ENCODE measurements around the gene TFAP2D.

The TFAP2D gene

DNA sequence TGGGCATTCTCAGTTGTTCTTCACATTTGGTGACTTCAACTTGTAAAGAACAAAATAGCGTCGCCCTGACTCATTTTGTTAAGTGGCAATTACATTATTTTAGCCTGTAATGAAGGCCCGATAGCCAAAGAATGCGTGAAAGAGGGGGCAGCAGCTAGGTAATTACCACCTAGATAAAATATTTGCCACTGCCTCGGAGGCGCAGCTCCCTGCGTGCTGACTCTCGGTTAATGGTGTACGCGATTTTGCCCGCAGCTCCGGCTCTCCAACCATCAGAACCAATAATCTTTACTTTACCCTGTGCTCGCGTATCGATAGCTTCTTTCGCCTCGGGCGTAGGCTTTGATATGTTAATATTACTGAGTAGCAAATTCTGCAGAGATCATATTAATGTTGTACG lies 8.7 kb downstream of the TFAP2D start:
- no peak for DNase-seq

DNA sequence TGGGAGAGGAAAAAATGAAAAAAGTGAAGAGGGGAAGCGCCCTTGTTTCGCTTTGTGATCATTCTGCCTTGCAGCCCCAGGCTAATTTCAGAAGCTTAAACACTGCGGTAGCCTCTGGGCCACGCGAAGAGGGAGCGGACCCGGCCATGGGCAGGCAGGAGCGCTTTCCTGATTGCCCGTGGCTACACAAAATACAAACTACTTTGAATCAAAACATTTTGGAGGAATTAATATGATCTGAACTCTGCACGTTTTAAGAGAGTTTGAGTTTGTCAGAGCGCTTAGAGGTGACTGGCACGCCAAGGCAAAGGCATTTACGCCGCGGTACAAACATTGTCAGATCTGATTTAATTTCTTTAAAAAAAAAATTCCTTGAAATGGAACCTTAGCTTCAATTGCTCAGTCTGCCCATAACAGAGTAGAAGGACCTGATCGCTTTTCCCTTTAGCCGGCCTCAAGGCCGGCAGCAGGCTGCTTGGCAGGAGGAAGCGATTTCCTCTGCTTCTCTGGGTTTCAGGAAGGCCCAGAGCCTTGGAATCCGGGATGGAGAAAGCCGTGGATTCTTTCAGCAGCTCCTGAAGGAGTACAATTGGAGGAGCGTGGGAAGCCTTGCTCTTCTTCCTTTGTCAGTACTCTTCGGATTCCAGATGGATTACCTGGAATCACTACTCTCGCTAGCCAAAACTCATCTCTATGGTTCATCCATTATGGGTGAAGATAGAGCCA lies 9.7 kb downstream of the TFAP2D start:
- no peak for DNase-seq

DNA sequence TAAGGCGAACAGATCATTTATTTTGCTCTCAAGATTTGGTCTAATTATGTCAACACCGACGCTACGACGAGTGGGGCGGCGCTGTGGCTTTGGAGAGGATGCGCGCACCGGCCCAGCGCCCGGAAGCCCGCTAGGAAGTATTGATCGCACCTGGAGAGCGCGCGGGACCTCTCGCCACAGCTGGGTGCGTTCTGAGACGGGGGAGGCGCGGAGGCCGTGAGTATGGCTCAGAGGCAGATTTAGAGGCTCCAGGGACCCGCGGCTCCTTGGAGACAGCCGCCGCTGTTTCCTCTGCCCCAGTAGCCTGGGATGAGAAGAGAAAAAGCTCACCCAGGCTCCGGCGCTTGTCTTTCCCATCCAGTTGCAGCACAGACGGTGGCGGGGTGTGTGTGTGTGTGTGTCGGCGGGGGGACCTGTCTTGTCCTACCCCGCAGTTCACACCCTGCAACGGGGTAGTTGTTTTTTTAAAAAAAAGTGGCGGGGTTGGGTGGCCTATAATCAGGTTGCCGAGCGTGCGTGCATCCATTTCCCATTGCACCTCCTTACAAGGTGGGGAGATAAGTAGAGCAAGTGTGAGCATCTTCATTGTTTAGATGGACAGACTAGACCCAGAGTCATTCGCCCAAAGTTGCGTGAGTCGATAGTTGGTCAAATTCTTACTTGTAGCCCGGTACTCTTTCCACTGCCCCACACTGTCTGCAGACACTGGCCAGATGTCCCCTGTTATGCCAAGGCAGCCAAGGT lies 11.2 kb downstream of the TFAP2D start:
- no peak for DNase-seq

DNA sequence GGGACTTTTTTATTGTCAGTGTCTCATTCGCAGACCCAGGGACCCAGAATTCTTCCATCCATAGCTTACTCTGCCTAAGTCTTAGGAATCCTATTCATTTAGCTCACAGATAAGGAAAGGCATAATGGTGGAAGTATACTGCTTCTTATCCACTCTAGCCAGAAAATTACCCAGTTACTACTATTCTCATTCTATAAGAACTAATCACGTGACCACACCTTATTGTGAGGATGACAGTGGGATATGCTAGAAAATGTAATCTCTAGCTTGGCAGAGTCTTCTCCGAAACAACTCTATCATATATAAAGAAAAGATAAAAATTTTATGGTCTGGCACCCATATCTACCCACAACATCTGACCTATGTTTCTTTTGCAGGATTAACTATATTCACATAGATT lies 21.2 kb downstream of the TFAP2D start:
- no peak for DNase-seq

DNA sequence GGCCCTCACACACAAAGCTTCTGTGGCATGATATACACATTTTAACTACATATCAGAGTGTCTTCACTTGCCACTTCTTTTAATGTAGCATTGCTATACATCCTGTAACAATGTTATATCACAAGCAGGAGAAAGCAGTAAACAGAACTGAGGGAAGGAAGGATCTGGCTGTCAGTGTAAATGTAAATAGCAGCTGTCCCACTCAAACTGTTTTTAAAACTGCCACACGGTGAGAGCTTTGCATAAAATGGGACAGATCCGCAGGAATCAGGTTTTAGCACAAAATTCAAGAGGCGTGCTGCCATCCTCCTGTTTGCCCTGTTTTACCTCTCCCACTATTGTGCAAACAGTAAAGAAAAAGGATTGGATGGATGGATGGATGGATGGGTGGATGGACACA lies 28.8 kb downstream of the TFAP2D start:
- DNase-seq, result no peak

DNA sequence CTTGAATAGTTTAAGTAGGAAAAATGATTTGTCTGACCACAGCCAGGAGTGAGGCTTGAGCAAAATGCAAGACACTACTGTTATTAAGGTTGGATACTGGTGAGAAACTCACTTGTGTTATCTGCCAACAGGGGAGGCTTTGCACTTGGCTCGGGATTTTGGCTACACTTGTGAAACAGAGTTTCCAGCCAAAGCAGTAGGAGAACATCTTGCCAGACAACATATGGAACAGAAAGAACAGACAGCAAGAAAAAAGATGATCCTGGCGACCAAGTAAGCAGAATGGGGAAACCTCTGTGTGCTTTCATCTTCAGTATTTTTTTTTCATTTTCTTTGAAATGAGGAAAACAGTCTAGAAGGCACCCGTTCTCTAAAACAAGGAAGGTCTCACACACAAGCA lies 31.6 kb downstream of the TFAP2D start:
- no peak for DNase-seq

DNA sequence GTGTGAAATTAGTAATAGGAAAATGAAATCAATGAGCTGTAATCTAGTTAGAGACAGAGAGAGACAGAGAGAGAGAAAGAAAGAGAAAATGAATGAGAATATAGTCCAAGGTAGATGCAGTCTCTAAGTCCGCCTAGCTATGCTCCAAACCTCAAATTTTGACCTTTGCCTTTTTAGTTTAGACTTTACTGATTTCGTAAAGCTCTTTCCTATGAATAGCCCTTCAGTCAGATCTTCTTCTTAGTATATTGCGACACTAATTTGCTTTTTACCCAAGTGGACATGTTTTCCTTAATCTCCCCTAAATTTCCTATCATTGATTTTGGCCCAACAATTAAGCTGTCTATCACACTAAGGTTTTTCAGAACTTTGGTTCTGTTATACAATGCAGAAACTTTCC lies 49.5 kb downstream of the TFAP2D start:
- no peak for DNase-seq

DNA sequence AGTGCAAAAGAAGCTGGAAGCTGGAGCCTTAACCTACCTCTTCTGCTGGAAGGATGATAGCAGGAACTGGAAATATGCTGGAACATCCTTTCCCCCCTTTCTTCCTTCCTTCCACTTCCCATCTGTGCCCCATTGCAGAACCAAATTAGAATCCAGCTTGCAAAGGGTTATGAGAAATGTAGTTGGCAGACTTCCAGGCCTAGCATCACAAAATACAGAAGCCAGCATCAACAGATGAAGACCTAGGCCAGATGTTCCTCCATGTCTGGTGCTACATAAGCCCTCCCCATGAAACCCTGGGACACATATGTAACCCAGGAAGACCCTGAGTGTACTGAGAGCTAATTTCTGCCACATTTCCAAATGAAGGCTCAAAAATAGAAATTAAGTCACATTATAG lies 65.4 kb downstream of the TFAP2D start:
- DNase-seq, result no peak

DNA sequence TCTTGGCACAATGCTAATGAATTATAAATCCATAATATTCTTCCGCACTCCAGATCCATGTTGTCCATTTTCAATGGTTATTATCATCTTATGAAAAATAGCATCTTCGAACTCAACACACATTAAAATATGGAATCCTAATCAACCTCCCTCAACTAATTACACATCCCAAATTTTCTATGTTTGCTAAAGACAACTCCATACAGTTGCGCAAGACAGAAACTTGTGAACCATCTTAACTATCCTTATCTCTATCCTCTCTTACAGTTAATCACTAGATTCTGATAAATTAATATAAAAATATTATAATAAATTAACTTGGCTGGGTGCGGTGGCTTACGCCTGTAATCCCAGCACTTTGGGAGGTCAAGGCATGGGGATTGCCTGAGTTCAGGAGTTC lies 67.1 kb downstream of the TFAP2D start:
- no peak for DNase-seq

DNA sequence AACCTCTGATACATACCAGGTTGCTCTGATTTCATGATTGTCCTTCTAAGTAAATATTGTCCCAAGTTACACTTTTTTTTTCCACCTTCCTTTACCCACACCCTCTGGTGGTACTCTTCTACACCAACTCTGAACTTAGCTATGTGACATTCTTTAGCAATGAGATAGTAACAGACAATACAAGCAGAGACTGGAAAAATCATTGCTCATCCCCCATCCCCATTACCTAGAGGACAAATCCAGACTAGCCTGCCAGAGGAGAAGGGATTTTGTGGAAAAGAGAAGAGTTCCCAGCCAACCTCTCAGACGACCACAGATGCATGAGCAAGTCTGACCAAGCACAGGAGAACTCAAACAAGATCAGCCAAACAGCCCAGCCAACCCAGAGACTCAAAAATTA lies 72.6 kb downstream of the TFAP2D start:
- DNase-seq, result no peak

DNA sequence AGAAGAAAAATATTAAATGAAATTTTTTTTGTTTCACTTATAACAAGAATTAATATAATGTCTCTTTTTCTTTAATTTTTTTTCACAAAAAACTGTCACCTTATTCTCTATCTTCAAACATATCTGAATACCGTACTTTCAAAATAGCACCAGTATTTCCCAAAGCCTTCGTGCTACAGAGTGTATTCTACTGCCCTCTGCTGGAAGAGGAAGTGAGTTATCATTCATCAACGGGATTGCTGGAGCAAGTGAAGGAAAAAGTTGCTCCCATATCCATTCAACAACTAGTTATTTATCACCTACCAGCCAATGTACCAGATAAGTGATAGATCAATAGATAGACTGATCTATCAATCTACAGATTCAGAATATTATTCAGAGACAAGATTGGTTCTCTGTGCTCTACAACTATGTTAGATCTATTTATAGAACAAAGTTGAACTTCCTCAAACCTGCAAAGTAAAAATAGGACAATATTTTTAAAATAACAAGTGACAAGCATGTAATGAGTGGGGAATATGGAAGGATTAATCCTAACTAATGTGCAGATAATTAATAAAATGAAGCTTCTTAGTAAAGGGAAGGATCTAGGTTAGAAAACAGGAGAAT lies 78.7 kb downstream of the TFAP2D start:
- peak; percentile 22 for DNase-seq

DNA sequence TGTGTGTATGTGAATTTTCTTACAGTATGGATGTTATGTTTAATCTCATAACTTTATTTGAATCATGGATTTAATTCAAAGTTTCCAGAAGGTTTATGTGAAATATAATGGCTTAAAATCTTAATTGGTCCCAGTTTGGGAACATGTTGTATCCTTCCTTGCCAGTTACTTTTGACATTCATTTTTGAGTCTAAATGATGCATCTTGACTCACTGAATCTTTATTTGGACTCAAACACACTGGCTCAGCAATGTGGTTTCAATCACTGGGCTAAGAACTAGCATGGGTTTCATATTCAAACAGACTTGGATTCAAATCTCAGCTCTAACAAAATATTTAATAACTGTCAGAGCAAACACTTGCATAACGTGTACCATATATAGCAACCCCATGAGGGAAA lies 79.4 kb downstream of the TFAP2D start:
- no peak for DNase-seq

DNA sequence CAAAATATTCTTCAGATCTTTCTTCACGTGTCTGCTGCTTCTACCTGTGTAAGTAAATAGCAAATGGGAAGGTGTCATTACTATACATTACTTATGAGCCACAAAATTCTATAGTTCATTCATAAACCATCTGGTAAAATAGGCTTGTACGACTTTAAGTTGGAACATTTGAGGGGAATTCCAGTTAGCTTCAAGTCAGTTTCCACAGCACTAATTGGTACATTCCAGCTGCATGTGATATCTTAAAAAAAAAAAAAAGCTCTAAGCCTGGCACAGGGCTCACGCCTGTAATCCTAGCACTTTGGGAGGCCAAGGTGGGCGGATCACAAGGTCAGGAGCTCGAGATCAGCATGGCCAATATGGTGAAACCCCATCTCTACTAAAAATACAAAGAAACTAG lies 82.2 kb downstream of the TFAP2D start:
- DNase-seq, result no peak

DNA sequence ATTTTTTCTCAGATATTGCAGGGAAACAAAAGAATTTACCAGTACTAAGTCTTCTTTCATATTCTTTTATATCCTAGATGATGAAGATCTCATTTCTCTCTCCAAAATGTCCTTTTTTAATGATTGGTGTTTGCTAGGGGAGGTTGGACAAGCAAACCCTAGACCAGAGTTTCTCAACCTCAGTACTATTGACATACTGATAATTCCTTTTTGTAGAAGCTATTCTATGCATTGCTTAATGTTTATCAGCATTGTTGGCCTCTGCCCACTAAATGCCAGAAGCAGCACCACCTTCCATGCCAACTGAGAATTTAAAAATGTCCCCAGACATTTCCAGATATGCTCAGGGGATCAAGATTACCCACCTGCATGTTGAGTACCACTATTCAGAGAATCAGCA lies 91.0 kb downstream of the TFAP2D start:
- DNase-seq, result no peak

DNA sequence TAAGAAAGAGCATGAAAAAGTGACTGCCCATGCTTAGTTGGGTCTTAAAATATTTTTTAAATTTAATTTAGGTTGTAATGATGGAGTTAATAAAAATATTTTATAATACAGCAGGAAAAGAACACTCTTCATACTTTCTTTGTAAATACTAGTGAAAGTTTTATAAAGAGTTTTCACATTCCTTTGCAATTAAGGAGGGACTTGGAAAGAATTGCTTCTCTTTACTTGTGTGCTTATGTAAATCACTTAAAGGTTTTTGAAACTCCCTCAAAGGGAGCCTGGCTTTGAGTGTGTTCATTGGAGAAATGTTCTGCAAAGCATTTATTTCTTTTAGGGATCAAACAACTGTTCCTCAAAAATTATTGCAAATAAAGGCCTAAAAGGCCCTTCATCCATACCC lies 93.7 kb downstream of the TFAP2D start:
- DNase-seq, result no peak

DNA sequence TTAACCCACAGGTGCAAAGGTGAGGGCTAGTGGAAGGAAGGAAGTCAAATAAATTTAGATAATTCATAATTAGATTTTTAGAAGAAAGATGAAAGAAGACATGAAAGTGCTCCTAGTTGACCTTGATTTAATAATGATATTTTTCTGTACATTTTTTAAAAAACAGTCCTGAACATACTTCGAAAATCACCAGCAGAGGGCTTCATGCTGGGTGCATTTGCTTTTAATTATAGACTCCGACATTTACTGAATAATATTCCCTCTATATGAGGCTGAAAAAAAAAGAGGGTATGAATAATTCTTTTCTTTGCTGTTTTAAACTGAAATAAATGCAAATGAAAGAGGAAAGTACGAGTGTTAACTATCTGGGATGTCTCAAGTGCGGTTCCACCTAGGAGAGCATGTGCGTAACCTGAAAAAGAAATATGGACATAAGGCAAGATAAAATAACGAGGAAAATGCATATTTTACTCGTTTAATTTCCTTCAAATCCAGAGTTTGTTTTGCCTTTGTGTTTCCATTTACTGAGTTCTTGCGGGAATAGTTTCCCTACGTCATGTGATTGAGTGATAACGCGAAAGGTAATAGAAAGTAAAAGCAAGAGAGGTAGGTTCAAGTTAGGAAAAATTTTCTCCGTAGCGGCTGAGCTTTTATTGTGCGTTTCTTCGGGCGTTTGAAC lies 102.2 kb downstream of the TFAP2D start:
- no peak for DNase-seq

DNA sequence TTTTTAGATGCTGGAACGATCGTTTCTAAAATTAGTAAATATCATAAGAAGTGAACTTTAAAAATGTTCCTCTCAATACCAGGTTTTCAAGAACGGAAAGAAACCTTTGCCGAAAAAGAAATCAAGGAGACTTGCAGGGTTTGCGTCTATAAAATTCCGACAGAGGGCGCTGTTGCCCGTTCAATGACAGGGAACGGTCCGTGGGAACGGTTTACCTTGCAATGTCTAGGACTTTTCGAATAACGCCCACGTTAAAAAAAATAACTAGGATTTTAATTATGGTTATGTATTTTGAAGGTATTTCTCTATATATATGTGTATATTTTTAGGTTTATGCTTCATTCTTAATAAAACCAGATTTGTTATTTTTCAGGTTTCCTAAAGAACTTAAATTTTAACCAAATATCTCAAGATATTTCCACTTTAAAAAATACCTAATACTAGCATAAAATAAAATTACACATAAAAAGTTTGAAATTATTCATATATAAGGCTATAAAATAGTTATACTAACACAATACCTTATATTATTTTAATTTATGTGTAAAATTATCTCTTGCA lies 102.9 kb downstream of the TFAP2D start:
- peak; percentile 33 for DNase-seq

DNA sequence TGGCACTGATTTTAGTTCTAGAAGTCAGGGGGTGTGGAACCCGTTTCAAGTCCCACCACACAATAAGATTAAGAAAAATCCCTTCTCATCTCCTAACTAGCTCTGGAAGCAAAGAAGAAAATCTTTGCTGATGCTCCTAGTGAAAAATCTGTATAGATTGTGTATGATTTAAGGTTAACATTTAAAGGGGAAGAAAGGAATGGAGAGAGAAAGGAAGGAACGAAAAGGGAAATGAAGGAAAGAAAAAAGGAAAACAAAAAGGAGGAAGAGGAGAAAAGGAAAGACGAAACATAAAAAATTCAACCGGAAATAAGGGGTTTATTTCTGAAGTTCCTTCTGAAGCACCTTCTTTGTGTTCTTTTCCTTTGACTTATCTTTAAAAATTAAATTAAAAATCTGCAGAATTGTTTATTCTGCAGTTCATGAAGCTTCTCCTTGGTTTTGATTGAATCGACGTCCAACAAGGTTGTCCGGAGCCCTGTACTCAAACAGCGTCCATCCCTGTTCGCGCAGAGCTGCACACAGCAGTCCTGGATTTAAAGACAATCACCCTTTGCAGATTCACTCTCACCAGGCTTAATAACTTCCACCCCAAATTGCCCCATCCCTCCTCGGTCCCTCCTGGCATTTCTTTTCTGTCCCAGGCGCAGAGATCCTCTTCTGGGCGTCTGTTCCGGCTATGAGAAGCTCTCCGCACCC lies 103.8 kb downstream of the TFAP2D start:
- DNase-seq, result no peak

DNA sequence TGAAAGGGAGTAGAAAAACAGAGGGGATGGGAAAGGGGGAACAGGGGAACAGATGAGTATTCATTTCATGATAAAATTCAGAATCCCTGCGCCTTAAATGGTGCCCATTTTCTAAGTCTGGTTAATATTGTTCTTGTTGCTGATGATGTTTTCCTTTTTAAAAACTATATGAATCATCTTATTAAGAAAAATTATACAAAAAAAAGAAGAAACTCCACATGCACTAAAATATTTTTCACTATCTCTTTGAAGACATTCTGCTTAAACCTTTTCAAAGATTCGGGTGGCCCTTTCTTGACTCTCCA lies 104.3 kb downstream of the TFAP2D start:
- no peak for DNase-seq

DNA sequence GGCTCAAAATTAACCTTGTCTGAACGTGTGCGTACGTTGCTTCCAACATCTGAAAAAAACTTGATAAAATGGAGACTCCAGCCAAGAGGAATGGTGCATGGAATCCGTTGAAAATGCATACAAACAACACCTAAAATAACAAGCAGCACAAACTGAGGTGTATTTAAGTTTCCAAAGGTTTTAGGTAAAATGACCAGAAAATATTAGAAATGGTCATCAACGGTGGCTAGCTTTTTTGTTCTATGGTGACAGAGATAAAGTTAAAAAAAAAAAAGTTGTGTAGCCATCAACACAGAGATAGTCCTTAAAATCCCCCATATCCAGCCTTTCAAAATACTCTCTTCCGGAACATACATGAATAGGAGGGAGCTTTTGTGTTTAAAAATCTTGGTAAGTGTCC lies 104.7 kb downstream of the TFAP2D start:
- DNase-seq, result no peak

DNA sequence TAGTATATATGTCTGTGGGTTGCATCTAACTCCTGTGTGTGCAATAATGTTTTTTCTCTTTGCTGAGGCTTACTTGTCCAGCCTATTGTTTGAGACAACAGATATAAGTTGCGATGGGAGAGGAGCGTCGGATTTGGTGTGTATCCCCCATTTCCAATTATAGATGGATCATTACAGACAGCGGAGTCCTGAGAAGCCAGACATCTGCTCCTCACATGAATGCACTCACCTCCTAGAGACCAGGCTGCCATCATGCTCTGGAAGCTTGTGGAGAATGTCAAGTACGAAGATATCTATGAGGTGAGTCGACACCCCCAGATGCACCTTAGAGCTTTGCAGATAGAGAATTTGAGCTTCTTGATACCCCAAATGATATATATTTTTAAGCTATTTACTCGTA lies 105.3 kb downstream of the TFAP2D start, which contains the start of gene TFAP2B:
Gene TFAP2B, plus strand, starts transcription at position 199 of the 400 bp plus-strand sequence. Its CDS starts 21 bp downstream, at position 220.
- no peak for DNase-seq

DNA sequence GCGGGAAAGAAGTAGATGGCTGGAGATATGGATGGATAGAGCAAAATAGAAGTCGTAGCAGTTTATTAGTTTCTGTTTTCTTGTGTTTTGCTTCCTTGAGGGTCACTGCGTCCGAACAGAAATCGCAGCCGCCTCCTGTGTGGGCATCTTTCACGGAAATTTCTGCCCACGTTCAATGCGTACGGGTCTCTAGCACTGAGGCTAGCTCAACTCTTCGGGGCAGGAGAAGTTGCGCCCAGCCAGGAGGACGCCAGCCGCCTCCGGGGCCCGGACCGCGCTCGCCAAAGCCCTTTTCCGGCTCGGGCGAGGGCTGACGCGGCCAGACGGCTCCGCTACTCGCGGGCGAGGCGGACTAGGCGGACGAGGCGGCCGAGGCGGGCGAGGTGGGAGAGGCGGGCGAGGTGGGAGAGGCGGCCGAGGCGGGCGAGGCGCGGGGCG lies 106.2 kb downstream of the TFAP2D start:
- no peak for DNase-seq

Data from NCI-H226 (cell line).